Measurements from ENCODE around the gene C1orf50.

The C1orf50 gene

GRCh38 chr1:42730002-42730401, 37.0 kb upstream of the C1orf50 start:
- Histone ChIP-seq H3K4me1 (no peaks in the 10 kb centered on the region), H3K9me3 (no peaks in the 10 kb centered on the region), H3K27ac (no peak overlapping the region), H3K4me3 (no peak overlapping the region), H3K27me3 (no peaks in the 10 kb centered on the region), H3K36me3 (no peaks in the 10 kb centered on the region)
- intact Hi-C loops (cut with DNase I; ENCODE audit: low total_unique reads), result no loop called here
- TF ChIP-seq, protein P1, sequence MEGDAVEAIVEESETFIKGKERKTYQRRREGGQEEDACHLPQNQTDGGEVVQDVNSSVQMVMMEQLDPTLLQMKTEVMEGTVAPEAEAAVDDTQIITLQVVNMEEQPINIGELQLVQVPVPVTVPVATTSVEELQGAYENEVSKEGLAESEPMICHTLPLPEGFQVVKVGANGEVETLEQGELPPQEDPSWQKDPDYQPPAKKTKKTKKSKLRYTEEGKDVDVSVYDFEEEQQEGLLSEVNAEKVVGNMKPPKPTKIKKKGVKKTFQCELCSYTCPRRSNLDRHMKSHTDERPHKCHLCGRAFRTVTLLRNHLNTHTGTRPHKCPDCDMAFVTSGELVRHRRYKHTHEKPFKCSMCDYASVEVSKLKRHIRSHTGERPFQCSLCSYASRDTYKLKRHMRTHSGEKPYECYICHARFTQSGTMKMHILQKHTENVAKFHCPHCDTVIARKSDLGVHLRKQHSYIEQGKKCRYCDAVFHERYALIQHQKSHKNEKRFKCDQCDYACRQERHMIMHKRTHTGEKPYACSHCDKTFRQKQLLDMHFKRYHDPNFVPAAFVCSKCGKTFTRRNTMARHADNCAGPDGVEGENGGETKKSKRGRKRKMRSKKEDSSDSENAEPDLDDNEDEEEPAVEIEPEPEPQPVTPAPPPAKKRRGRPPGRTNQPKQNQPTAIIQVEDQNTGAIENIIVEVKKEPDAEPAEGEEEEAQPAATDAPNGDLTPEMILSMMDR (IDR thresholded peaks at IDR 0.05), result no peak
- DNase-seq, result no peak

GRCh38 chr1:42730988-42731387, 36.1 kb upstream of the C1orf50 start:
- Histone ChIP-seq H3K27me3 (no peaks in the 10 kb centered on the region), H3K9me3 (no peaks in the 10 kb centered on the region), H3K27ac (no peak overlapping the region), H3K4me1 (no peaks in the 10 kb centered on the region), H3K36me3 (no peaks in the 10 kb centered on the region), H3K4me3 (no peak overlapping the region)
- intact Hi-C loops (cut with DNase I; ENCODE audit: low total_unique reads), result no loop called here
- TF ChIP-seq, protein P1 (IDR thresholded peaks at IDR 0.05), result no peak
- no peak for DNase-seq

DNA sequence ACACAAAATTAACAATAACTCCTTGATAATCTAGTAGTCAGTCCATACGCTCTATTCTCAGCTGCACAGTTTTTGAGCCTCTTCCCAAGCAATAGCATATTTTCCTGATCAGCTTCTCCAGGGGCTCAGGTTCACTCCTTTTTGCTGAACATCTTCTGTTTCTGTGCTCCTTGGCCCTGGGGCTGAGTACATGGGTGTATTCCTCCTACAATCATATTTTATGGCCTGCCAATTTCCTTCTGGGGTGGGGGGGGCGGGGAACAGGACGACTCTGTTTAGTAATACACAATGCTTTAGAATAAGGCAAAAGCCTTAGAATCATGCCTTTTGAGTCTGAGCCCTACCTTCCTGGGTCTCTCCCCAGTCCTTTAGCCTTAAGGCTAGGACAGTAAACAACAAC, 35.5 kb upstream of the C1orf50 start:
- Histone ChIP-seq H3K9me3 (no peaks in the 10 kb centered on the region), H3K27me3 (no peaks in the 10 kb centered on the region), H3K4me1 (no peaks in the 10 kb centered on the region), H3K36me3 (no peaks in the 10 kb centered on the region), H3K4me3 (no peak overlapping the region), H3K27ac (no peak overlapping the region)
- TF ChIP-seq, protein P1 (IDR thresholded peaks at IDR 0.05), result no peak
- no peak for DNase-seq
- intact Hi-C loops (cut with DNase I; ENCODE audit: low total_unique reads), result no loop called here

DNA sequence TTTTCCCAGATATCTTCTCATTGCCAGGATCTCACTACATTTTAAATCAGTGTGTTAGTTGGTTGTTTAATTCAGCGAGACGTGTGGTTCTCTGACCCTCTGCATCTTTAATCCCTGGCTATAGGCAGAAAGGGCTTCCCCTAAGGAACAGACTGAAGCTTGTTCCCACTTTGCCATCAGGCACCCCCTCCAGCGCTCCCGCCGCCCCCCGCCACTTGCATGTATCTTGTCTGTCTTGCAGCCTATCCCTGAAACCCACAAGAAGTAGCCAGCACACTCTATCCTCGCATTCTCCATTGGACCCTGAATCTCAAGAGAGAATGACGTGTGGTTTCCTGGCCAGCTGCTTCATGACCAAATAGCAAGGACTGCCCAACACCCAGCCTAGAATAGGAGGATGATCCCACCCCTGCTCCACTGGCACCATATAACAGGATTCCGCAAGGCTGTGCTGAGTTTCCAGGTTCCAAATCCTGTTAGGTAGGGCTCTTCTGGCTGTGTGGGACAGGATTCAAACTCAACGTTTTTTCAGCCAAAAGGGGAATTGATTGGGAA, 34.8 kb upstream of the C1orf50 start:
- intact Hi-C loops (cut with DNase I; ENCODE audit: low total_unique reads), result no loop called here
- no peaks in the 10 kb centered on the region for H3K27me3 ChIP-seq
- TF ChIP-seq, protein P1 (IDR thresholded peaks at IDR 0.05), result no peak
- no peak overlapping the region for H3K27ac ChIP-seq
- H3K9me3 ChIP-seq, result no peaks in the 10 kb centered on the region
- no peaks in the 10 kb centered on the region for H3K4me1 ChIP-seq
- no peak for DNase-seq
- H3K4me3 ChIP-seq, result no peak overlapping the region
- H3K36me3 ChIP-seq, result no peaks in the 10 kb centered on the region

DNA sequence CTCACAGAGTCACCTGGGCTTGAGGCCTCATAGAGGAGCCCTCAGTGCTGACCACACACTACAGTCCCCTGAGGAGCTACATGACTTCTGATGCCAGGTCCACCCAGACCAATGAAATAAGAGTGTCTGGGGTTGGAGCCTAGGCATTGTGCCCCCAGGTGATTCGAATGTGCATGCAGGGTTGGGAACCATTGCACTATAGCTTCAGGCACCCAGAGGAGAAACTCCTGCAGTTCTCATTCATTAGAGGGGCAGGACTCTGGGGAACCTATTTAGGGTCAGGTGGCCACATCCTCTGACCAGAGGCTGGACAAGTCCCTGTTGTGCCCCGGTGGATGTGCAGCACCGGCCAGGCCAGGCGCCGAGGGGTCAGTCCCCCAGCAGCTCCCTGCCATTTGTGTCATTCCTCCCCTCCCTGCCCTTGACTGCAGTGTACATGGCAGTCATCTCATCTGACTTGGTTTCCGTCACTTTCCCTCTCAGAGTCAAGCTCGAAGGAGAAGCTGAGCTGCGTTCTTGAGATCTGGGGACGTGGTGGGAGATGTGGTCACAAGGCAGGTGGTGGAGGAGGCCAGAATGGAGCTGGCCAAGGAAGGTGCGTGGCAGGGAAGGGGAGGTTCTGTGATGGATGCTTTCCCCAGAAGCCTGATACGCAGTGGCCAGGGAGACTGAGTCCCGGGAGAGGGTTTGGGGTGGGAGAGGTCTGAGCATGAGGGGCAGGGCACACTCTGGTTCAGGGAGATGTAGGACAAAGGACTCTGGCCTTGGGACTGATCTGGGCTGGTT, 33.4 kb upstream of the C1orf50 start:
- no peaks in the 10 kb centered on the region for H3K4me1 ChIP-seq

More for the DNA sequence above, 33.4 kb upstream of the C1orf50 start:
- intact Hi-C loops (cut with DNase I; ENCODE audit: low total_unique reads), result no loop called here
- Histone ChIP-seq H3K27ac (no peak overlapping the region), H3K9me3 (no peaks in the 10 kb centered on the region), H3K36me3 (no peaks in the 10 kb centered on the region), H3K27me3 (no peaks in the 10 kb centered on the region), H3K4me3 (no peak overlapping the region)
- no peak for DNase-seq
- TF ChIP-seq, protein P1 (IDR thresholded peaks at IDR 0.05), result no peak

Measured in tibial artery (tissue), 4 donors.